Heart right ventricle (tissue), 16 donors: ENCODE measurements around the gene CARD18. TPM values are rescaled to one million over a fixed set of nuclear protein-coding genes. Genes with fewer than 3 reads are reported as not detected.

Source experiments
- ATAC-seq, 8 donors: fragments of 200-7000 bp; cut with Tn5 transposase; one replicate each; pipeline ENCODE4 v1.9.1; 2020; ENCODE audit warnings: mild to moderate bottlenecking in 8 of 8, moderate library complexity in 8 of 8, moderate number of reproducible peaks in 1 of 8
- DNase-seq, 2 donors: peaks; one replicate each; pipeline ENCODE4 v3.0.0-alpha.2; 2020
- H3K27ac ChIP-seq, 10 donors: fragments of 200-600 bp; sonication (generic) in 2 of 10; one replicate each; pipeline versions ENCODE4 v1.5.0 to v1.8.0; 2020 to 2022; ENCODE audit warnings: mild to moderate bottlenecking in 3 of 10
- H3K27me3 ChIP-seq, 7 donors: fragments of 200-600 bp; one replicate each; pipeline ENCODE4 v1.8.0; 2021 to 2022; ENCODE audit warnings: mild to moderate bottlenecking in 2 of 7
- H3K36me3 ChIP-seq, 9 donors: fragments of 200-600 bp; sonication (generic) in 1 of 9; one replicate each; pipeline versions ENCODE4 v1.5.0 to v1.8.0; 2020 to 2022; ENCODE audit warnings: mild to moderate bottlenecking in 2 of 9
- H3K4me1 ChIP-seq, 9 donors: fragments of 200-600 bp; sonication (generic) in 1 of 9; one replicate each; pipeline versions ENCODE4 v1.5.0 to v1.8.0; 2020 to 2022; ENCODE audit warnings: mild to moderate bottlenecking in 4 of 9
- H3K4me3 ChIP-seq, 10 donors: fragments of 200-600 bp; sonication (generic) in 2 of 10; one replicate each; pipeline versions ENCODE4 v1.5.0 to v1.8.0; 2020 to 2022; ENCODE audit warnings: mild to moderate bottlenecking in 7 of 10, moderate library complexity in 2 of 10
- H3K9me3 ChIP-seq, 11 donors: fragments of 200-600 bp in 10 of 11; sonication (generic) in 2 of 11; one replicate each; pipeline versions ENCODE4 v1.5.0 to v1.8.0; 2013 to 2022; ENCODE audit warnings: mild to moderate bottlenecking in 2 of 11, control low read depth in 1 of 11, moderate library complexity in 1 of 11
- WGBS, 2 donors: extraction: QIAGEN DNeasy Blood & Tissue Kit; methylation state at CpG; one replicate each; pipeline ENCODE4 v1.1.7; 2013; ENCODE audit warnings: inconsistent platforms in 1 of 2; 5-methylcytosine and 5-hydroxymethylcytosine counted together
- intact Hi-C, 10 donors: fragments of 100-400 bp; cut with DNase I; formaldehyde crosslinking; loops; one replicate each; pipeline versions ENCODE4 v1.11.1 to v1.14.2; 2022
- polyA plus RNA-seq, 2 donors: library from polyadenylated mRNA; stranded (reverse); fragments of 200-250 nt; gene quantifications; one replicate each; pipeline ENCODE4 v1.2.3, GENCODE V29; 2013
- total RNA-seq, 10 donors: library from RNA; stranded (reverse); fragmentation: NEBNext Ultra II Directional in 3 of 10; extraction: Animal tissue kit (Norgen Biotek cat#: 25700) in 3 of 10; gene quantifications; one replicate each; pipeline versions ENCODE4 v1.2.1 to v1.2.4, GENCODE V29; 2021 to 2023
- TF ChIP-seq, protein P1 (sequence below), 9 donors: fragments of 200-600 bp; sonication (generic) in 2 of 9; IDR thresholded peaks; one replicate each; pipeline versions ENCODE4 v1.5.0 to v1.8.0; 2021 to 2022; ENCODE audit warnings: antibody characterized with exemption in 9 of 9, mild to moderate bottlenecking in 5 of 9, moderate library complexity in 1 of 9
- donor health status: Arrhythmogenic right ventricular cardiomyopathy.
- donor health status: ischemic (EF 13 %, LVEDD 7.1; RV severe dilation, severe dysfunction).
- donor health status: healthy with polysubstance abuse.
- donor health status: DM: no; HTN: yes; CAD: no.
- donor health status: DM: no; HTN: no; CAD: no.
- donor health status: ischemic (EF 25% LVEDD 6.9; RV normal size, moderate dysfunction).
- donor health status: ischemic (EF 25% LVEDD 5.7; RV mildly dilated, moderate dysfunction).
- donor health status: healthy.
- donor health status: DM: yes; HTN: yes; CAD: no.
- donor health status: Ischemic cardiomyopathy.
- donor health status: ischemic (EF 35%, LVEDD 5.7; RV mildly dilated, moderate dysfunction).
- donor health status: nonischemic (EF 11% LVEDD 7.7; RV severe dilation, severe dysfunction).
- donor health status: DM: yes; HTN: yes; CAD: no.
- donor health status: PGD.
- donor health status: ischemic (EF 29% LVEDD 5.4; RV normal size, mild dysfunction).
- donor health status: nonischemic (EF 23%, LVEDD 6.1; RV moderate dilation, normal function).

CARD18 gene
- total and polyA plus RNA-seq, 12 donors: 0.07 to 2.3 (median 0.67) TPM; not detected in 9

DNA sequence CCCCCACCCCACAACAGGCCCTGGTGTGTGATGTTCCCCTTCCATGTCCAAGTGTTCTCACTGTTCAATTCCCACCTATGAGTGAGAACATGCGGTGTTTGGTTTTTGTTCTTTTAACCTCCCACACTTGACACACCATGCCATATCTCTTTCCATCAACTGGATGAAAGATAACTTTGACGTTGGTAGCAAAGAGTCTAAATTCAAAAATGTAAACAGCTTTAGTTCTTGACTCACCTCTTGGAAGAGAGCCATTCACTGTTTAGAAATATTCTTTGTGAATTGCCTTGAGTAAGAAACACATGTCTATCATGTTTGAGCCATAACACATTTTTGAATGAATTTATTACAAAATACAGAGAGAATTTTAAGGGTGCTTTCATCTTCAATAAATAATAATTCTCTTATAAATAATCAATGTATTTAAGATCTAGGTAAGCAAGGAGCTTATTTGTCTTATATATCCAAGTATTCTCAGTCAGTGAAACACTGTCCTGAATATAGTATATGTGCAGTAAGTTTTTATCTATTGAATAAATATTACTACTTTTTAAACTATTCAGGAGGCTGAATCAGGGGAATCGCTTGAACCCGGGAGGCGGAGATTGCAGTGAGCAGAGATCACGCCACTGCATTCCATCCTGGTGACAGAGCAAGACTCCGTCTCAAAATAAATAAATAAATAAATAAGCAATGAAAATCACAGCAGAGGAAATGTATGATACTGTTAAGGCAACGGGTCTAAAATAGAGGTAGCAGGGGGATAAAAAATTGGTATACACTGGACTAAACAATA is 6.7 kb downstream of the CARD18 start:
- DNase-seq (no peak), ATAC-seq (no peak)
- Histone ChIP-seq H3K4me3 (no peak overlapping the region), H3K9me3 (peaks cover 0 to 19% (median 5%) of the 10 kb centered on the region in 11 donors), H3K27me3 (no peaks in the 10 kb centered on the region), H3K36me3 (no peaks in the 10 kb centered on the region), H3K4me1 (peaks cover 0 to 11% (median 0%) of the 10 kb centered on the region in 9 donors), H3K27ac (no peak overlapping the region)
- TF ChIP-seq, protein P1, sequence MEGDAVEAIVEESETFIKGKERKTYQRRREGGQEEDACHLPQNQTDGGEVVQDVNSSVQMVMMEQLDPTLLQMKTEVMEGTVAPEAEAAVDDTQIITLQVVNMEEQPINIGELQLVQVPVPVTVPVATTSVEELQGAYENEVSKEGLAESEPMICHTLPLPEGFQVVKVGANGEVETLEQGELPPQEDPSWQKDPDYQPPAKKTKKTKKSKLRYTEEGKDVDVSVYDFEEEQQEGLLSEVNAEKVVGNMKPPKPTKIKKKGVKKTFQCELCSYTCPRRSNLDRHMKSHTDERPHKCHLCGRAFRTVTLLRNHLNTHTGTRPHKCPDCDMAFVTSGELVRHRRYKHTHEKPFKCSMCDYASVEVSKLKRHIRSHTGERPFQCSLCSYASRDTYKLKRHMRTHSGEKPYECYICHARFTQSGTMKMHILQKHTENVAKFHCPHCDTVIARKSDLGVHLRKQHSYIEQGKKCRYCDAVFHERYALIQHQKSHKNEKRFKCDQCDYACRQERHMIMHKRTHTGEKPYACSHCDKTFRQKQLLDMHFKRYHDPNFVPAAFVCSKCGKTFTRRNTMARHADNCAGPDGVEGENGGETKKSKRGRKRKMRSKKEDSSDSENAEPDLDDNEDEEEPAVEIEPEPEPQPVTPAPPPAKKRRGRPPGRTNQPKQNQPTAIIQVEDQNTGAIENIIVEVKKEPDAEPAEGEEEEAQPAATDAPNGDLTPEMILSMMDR (IDR thresholded peaks at IDR 0.05): no peak
- intact Hi-C loops: no loop called here
- WGBS, 2 donors: 72 to 77% methylated on average over 8 of the region's 8 CpGs

DNA sequence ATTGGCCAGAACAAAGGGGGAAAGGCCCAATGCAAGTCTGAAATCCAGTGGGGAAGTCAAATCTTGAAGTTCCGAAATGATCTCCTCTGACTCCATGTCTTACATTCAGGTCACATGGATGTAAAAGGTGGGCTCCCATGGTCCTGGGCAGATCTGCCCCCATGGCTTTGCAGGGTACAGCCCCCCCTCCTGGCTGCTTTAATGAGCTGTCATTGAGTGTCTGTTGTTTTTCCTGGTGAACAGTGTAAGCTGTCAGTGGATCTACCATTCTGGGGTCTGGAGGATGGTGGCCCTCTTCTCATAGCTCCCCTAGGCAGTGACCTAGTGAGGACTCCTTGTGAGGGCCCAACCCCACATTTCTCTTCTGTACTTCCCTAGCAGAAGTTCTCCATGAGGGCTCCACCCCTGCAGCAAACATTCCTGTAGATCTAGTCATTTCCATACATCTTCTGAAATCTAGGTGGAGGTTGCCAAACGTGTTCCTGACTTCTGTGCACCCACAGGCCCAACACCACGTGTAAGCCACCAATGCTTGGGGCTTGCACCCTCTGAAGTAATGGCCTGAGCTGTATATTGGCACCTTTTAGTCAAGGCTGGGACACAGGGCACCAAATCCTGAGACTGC is 9.3 kb downstream of the CARD18 start:
- ATAC-seq (no peak), DNase-seq (no peak)
- no peaks in the 10 kb centered on the region for H3K27me3 ChIP-seq
- TF ChIP-seq, protein P1 (IDR thresholded peaks at IDR 0.05): no peak
- peaks cover 0 to 22% (median 0%) of the 10 kb centered on the region in 11 donors for H3K9me3 ChIP-seq
- H3K4me3 ChIP-seq: no peak overlapping the region
- WGBS, 2 donors: 67 to 78% methylated on average over 3 of the region's 3 CpGs
- no peaks in the 10 kb centered on the region for H3K4me1 ChIP-seq
- no peak overlapping the region for H3K27ac ChIP-seq
- intact Hi-C loops: no loop called here
- H3K36me3 ChIP-seq: no peaks in the 10 kb centered on the region

DNA sequence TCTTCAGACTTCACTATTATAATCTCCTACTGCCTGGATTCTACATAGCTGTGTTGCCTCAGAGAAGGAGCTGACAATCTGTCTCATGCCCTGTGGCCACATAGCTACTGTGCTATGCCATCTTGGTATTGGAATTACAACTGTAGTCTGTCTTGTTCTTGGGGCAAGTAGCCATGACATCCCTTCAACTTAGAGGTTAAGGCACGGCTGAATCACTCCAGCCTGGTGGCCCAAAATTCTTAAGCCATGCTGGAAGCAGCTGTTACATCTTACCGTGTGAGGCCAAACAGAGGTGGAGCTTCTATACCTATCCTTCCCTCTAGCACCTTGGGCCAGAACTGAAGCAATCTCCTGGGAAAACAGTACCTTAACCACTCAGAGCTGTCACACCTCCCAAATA is 14.8 kb downstream of the CARD18 start:
- 95 to 96% methylated on average over 2 of the region's 2 CpGs for WGBS, 2 donors
- ATAC-seq (no peak), DNase-seq (no peak)
- Histone ChIP-seq H3K36me3 (no peaks in the 10 kb centered on the region), H3K27me3 (no peaks in the 10 kb centered on the region), H3K27ac (no peak overlapping the region), H3K4me3 (no peak overlapping the region), H3K9me3 (peaks cover 0 to 10% (median 0%) of the 10 kb centered on the region in 11 donors), H3K4me1 (no peaks in the 10 kb centered on the region)
- intact Hi-C loops: no loop called here
- TF ChIP-seq, protein P1 (IDR thresholded peaks at IDR 0.05): no peak

DNA sequence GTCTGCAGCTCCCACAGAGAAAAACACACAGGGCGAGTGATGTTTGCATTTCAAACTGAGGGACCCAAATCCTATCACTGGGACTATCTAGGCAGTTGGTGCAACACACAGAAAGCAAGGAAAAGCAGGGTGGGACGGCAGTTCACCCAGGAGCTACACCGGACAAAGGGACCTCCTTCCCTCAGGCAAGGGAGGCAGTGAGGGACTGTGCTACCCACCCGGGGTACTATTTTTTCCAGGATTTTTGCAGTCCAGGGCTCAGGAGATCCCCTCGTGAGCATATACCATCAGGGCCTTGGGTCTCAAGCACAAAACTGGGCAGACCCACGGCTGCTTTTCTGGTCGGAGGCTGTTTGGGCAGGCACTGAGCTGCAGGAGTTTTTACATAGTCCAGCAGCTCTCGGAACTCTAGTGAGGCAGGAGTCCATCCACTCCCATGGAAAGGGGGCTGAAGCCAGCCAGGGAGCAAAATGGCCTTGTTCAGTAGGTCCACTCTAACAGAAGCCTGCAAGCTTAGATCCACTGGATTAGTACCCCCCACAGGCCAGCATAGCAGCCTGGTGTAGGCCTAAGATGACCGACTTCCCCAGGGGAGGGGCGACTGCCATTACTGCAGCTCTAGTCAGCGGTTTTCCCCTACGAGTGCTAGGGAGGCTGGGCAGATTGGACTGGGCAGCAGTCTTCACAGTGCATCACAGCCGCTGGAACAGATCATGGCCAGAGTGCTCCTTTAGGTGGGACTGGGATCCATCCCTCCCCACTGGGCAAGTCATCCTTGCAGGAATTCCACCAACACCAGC is 28.2 kb downstream of the CARD18 start:
- Histone ChIP-seq H3K9me3 (no peaks in the 10 kb centered on the region), H3K36me3 (no peaks in the 10 kb centered on the region), H3K4me1 (peaks cover 0 to 19% (median 4%) of the 10 kb centered on the region in 9 donors), H3K27me3 (peaks cover 0 to 4% (median 0%) of the 10 kb centered on the region in 7 donors), H3K4me3 (peak overlapping the region in 1 of 10 donors; percentile 4), H3K27ac (peak overlapping the region in 2 of 10 donors; percentile 70 to 78)
- ATAC-seq (no peak), DNase-seq (no peak)
- 86 to 90% methylated on average over 13 of the region's 13 CpGs for WGBS, 2 donors
- intact Hi-C loops: no loop called here
- TF ChIP-seq, protein P1 (IDR thresholded peaks at IDR 0.05): no peak
